CD4-positive, alpha-beta T cell treated with Interleukin-17A for 4 hours (primary cell): ENCODE data around the gene PRAMEF9.
"Not testable (repeated sequence)": the region's sequence is repeated elsewhere in the genome, so short reads cannot be mapped to it uniquely, and the experiment has no call there.

Source experiments
- DNase-seq: peaks from one replicate; pipeline ENCODE4 v3.0.0-alpha.2; 2020; ENCODE audit warnings: mixed read lengths

Gene PRAMEF9

GRCh38 chr1:13171548-13171947 is at the start of gene PRAMEF9:
PRAMEF9 (plus strand) TSS chr1:13171848; CDS start chr1:13175281, 3,433 bp downstream.
- DNase-seq, result not testable (repeated sequence)

DNA sequence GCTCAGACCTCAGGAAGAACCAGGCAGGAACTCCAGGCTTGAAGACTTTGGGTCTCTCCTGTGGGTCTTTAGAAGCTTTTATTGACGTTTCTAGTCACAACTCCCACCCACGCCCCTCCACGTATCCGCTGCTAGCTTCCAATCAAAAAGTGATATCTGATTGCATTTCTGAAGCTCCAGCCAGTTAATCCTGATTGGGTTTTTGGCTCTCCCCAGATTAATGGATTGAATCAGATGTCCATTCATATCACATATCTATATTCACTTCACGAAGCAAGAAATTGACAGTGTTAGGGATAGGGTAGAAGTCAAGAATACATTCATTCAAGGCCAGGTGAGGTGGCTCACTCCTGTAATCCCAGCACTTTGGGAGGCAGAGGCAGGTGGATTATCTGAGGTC is 15.7 kb upstream of the PRAMEF9 start, which contains the start of gene PRAMEF26:
Gene PRAMEF26 (minus strand): TSS at position 101 of the 400 bp plus-strand sequence. CDS start 2,914 bp downstream, outside the sequence.
- not testable (repeated sequence) for DNase-seq

- DNase-seq, result not testable (repeated sequence)
These were observed 6.1 kb upstream of the PRAMEF9 start, which contains the start of gene HNRNPCL4 for GRCh38 chr1:13165531-13165930. HNRNPCL4 (minus strand) TSS chr1:13165631; CDS start chr1:13165467, 164 bp downstream.

DNA sequence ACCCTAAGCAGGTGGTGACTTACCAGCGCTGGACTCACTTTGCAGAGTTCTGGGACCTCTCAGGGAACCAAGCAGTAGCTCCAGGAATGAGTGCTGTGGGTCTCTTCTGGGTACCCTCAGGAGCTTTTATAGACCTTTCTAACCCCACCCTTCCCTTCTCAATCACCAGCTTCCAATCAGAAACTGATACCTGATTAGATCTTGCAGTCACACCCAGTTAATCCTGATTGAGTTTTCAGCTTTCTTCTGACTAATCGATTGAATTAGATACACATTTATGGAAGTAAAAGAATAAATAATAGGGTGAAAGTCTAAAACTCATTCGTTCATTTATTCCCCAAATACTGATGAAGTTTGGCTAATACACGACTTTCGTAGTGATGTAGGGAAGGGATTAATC is 29.7 kb downstream of the PRAMEF9 start, which contains the start of gene PRAMEF13:
Gene PRAMEF13 (minus strand): TSS at position 101 of the 400 bp plus-strand sequence. CDS start 1,820 bp downstream, outside the sequence.
- not testable (repeated sequence) for DNase-seq

DNA sequence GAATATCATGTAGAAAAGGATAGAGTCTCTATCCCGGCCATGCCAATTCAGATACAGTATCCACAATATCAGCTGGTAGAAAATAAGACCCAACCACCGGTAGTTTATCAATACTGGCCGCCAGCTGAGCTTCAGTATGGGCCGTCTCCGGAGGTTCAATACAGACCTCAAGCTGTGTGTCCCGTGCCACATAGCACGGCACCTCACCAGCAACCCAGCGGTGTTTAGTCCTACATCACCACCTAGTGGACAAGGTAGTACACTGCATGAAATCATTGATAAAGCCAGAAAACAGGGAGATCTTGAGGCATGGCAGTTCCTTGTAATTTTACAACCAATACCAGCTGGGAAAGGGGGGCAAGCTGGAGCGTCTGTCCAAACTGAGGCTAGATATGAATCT is 37.1 kb downstream of the PRAMEF9 start:
- not testable (repeated sequence) for DNase-seq

- DNase-seq, result not testable (repeated sequence)
These were observed 45.0 kb downstream of the PRAMEF9 start for GRCh38 chr1:13216619-13217018.

GRCh38 chr1:13219203-13219602 is 47.6 kb downstream of the PRAMEF9 start:
- DNase-seq, result not testable (repeated sequence)

- DNase-seq, result not testable (repeated sequence)
These were observed 51.1 kb downstream of the PRAMEF9 start for GRCh38 chr1:13222788-13223187.

- no peak for DNase-seq
These were observed 52.9 kb downstream of the PRAMEF9 start for GRCh38 chr1:13224480-13225060.

DNA sequence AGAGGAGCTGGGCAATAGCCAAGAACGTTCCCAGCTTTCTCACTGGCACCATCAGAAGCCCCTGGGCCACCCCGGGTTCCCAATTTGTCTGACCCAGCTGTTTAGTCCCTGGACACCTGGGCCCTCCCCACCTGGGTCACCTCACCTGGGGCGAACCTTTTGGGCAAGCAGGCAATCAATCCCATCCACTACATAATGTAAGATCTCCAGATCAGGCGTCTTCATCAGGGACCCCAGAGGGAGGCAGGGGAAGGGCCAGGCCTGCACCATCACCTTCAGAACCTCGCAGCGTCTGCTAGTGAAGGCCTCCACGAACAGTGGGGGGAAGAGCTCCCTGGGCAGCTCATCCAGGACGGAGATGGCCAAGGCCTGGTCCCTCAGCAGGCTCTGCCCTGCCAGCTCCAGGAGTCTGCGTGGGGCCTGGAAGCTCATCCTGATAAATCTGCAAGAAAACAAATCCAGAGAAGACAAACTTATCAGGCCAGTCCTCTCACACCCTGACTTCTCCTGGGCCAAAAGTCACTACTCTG is 54.1 kb downstream of the PRAMEF9 start, which contains the start of gene PRAMEF18:
Gene PRAMEF18 (minus strand): TSS at position 480 of the 530 bp plus-strand sequence. CDS start 48 bp downstream, at position 432.
- DNase-seq, result not testable (repeated sequence)

- not testable (repeated sequence) for DNase-seq
These were observed 55.8 kb downstream of the PRAMEF9 start for GRCh38 chr1:13227271-13228055.

DNA sequence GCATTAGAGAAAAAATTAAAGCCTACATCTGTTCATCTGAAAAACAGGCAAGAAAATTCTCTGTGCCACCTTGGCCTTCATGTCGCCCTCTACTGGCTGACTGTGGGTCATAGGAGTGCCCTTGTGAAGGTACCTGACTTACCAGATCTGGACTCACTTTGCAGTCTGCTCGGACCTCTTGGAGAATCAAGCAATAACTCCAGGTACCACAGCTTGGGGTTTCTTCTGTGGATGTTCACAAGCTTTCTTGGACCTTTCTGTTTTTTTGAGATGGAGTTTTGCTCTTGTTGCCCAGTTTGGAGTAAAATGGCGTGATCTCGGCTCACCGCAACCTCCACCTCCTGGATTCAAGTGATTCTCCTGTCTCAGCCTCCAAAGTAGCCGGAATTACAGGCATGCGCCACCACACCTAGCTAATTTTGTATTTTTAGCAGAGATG is 56.7 kb downstream of the PRAMEF9 start:
- peak; percentile 37 for DNase-seq
